H9 (cell line): ENCODE data around the gene OR2AE1. TPM values are rescaled to one million over a fixed set of nuclear protein-coding genes. Genes with fewer than 3 reads are reported as not detected.

Source experiments
- DNase-seq: peaks from one replicate; pipeline ENCODE4 v3.0.0-alpha.2; 2017
- H2AFZ ChIP-seq: one replicate; pipeline ENCODE4 v1.6.1; 2013; ENCODE audit warnings: mild to moderate bottlenecking, low read length, control low read depth, moderate library complexity
- H2AK5ac ChIP-seq: 2 replicates; pipeline ENCODE4 v1.6.1; 2013; ENCODE audit warnings: low read length, control low read depth, mixed read lengths; ENCODE audit not compliant: insufficient read length
- H2BK120ac ChIP-seq: one replicate; pipeline ENCODE4 v1.6.1; 2013; ENCODE audit warnings: low read depth, mild to moderate bottlenecking, low read length, control low read depth, inconsistent platforms; ENCODE audit not compliant: poor library complexity, severe bottlenecking
- H2BK12ac ChIP-seq: 2 replicates; pipeline ENCODE4 v1.6.1; 2013; ENCODE audit warnings: low read length, control low read depth, mixed read lengths, low read depth; ENCODE audit not compliant: insufficient read length
- H2BK15ac ChIP-seq: 2 replicates; pipeline ENCODE4 v1.6.1; 2013; ENCODE audit warnings: low read depth, low read length, control low read depth
- H2BK20ac ChIP-seq: one replicate; pipeline ENCODE4 v1.6.1; 2013; ENCODE audit warnings: low read depth, mild to moderate bottlenecking, low read length, control low read depth, inconsistent platforms; ENCODE audit not compliant: poor library complexity, severe bottlenecking
- H2BK5ac ChIP-seq: 2 replicates; pipeline ENCODE4 v1.6.1; 2013; ENCODE audit warnings: low read length, control low read depth, mixed read lengths; ENCODE audit not compliant: insufficient read length
- H3K14ac ChIP-seq: 2 replicates; pipeline ENCODE4 v1.6.1; 2013; ENCODE audit warnings: low read length, control low read depth; ENCODE audit not compliant: insufficient read depth
- H3K18ac ChIP-seq: 2 replicates; pipeline ENCODE4 v1.6.1; 2013; ENCODE audit warnings: low read depth, mild to moderate bottlenecking, mixed read lengths, low read length, control low read depth; ENCODE audit not compliant: insufficient read length
- H3K23ac ChIP-seq: 2 replicates; pipeline ENCODE4 v1.6.1; 2013; ENCODE audit warnings: low read length, control low read depth, mixed read lengths, low read depth; ENCODE audit not compliant: insufficient read length
- H3K23me2 ChIP-seq: 2 replicates; pipeline ENCODE4 v1.6.1; 2013; ENCODE audit warnings: low read depth, mild to moderate bottlenecking, mixed read lengths, low read length, control low read depth; ENCODE audit not compliant: insufficient read length, poor library complexity, severe bottlenecking
- H3K27ac ChIP-seq: 2 replicates; pipeline ENCODE4 v1.5.1; 2013; ENCODE audit warnings: low read length, control low read depth, mixed read lengths, low read depth; ENCODE audit not compliant: insufficient read length
- H3K27me3 ChIP-seq: 2 replicates; pipeline ENCODE4 v1.6.1; 2013; ENCODE audit warnings: low read length, control low read depth, inconsistent platforms; ENCODE audit not compliant: insufficient read depth
- H3K4ac ChIP-seq: 2 replicates; pipeline ENCODE4 v1.6.1; 2013; ENCODE audit warnings: low read depth, mild to moderate bottlenecking, control low read depth, inconsistent platforms, low read length, moderate library complexity
- H3K4me1 ChIP-seq: 2 replicates; pipeline ENCODE4 v1.6.1; 2013; ENCODE audit warnings: low read length, control low read depth, inconsistent platforms; ENCODE audit not compliant: insufficient read depth
- H3K4me2 ChIP-seq: 2 replicates; pipeline ENCODE4 v1.6.1; 2013; ENCODE audit warnings: low read length, control low read depth, mixed read lengths; ENCODE audit not compliant: insufficient read length, insufficient read depth
- H3K56ac ChIP-seq: 2 replicates; pipeline ENCODE4 v1.6.1; 2013; ENCODE audit warnings: low read depth, mild to moderate bottlenecking, mixed read lengths, low read length, control low read depth; ENCODE audit not compliant: insufficient read length
- H3K79me1 ChIP-seq: 2 replicates; pipeline ENCODE4 v1.6.1; 2013; ENCODE audit warnings: low read depth, mild to moderate bottlenecking, moderate library complexity, low read length, control low read depth, inconsistent platforms; ENCODE audit not compliant: insufficient read depth, poor library complexity, severe bottlenecking
- H3K79me2 ChIP-seq: 2 replicates; pipeline ENCODE4 v1.6.1; 2013; ENCODE audit warnings: low read length, control low read depth, inconsistent platforms; ENCODE audit not compliant: insufficient read depth
- H3K9ac ChIP-seq: 2 replicates; pipeline ENCODE4 v1.6.1; 2013; ENCODE audit warnings: low read length, control low read depth, mixed read lengths; ENCODE audit not compliant: insufficient read length; ENCODE audit errors: extremely low read depth
- H3K9me3 ChIP-seq: one replicate; pipeline ENCODE4 v1.6.1; 2013; ENCODE audit warnings: low read depth, low read length, inconsistent platforms; ENCODE audit not compliant: control insufficient read depth
- H3T11ph ChIP-seq: one replicate; pipeline ENCODE4 v1.6.1; 2013; ENCODE audit warnings: mild to moderate bottlenecking, low read length, control low read depth, inconsistent platforms
- H4K20me1 ChIP-seq: one replicate; pipeline ENCODE4 v1.6.1; 2013; ENCODE audit not compliant: control insufficient read depth, insufficient read length, insufficient read depth
- H4K5ac ChIP-seq: 2 replicates; pipeline ENCODE4 v1.6.1; 2013; ENCODE audit warnings: low read depth, mild to moderate bottlenecking, mixed read lengths, low read length, control low read depth; ENCODE audit not compliant: insufficient read length
- H4K8ac ChIP-seq: replicated peaks from 2 replicates; pipeline ENCODE4 v1.6.1; 2013; ENCODE audit warnings: low read length, control low read depth, mixed read lengths, low read depth; ENCODE audit not compliant: insufficient read length
- H4K91ac ChIP-seq: 2 replicates; pipeline ENCODE4 v1.6.1; 2013; ENCODE audit warnings: low read depth, mild to moderate bottlenecking, moderate library complexity, mixed read lengths, low read length, control low read depth; ENCODE audit not compliant: insufficient read length
- H3K27ac Mint-ChIP-seq, 3 experiments: 2 replicates in 2 of 3; 3 replicates in 1 of 3; pipeline ENCODE4 v1.8.0; 2020 to 2021; ENCODE audit warnings: mixed read lengths in 3 of 3, mild to moderate bottlenecking in 1 of 3, moderate library complexity in 1 of 3
- H3K27me3 Mint-ChIP-seq: 2 replicates; pipeline ENCODE4 v1.8.0; 2021; ENCODE audit warnings: low read depth, mild to moderate bottlenecking, moderate library complexity, mixed read lengths
- H3K36me3 Mint-ChIP-seq, 3 experiments: 2 replicates in 2 of 3; 3 replicates in 1 of 3; pipeline ENCODE4 v1.8.0; 2020 to 2021; ENCODE audit warnings: low read depth in 3 of 3, mixed read lengths in 3 of 3; ENCODE audit not compliant: insufficient read depth in 1 of 3
- H3K4me1 Mint-ChIP-seq, 2 experiments: 2 replicates each; pipeline ENCODE4 v1.8.0; 2020; ENCODE audit warnings: mixed read lengths in 2 of 2
- H3K4me3 Mint-ChIP-seq, 2 experiments: 2 replicates in 1 of 2; 3 replicates in 1 of 2; pipeline ENCODE4 v1.8.0; 2020 to 2021; ENCODE audit warnings: mild to moderate bottlenecking in 2 of 2, mixed read lengths in 2 of 2, moderate library complexity in 1 of 2
- H3K9me3 Mint-ChIP-seq, 2 experiments: 2 replicates in 1 of 2; 3 replicates in 1 of 2; pipeline ENCODE4 v1.8.0; 2020; ENCODE audit warnings: mild to moderate bottlenecking in 2 of 2, mixed read lengths in 2 of 2, moderate library complexity in 1 of 2
- CTCF ChIP-seq: fragments of 200-600 bp; sonication (generic); conservative IDR thresholded peaks from 3 replicates; pipeline ENCODE4 v1.8.0; 2021; ENCODE audit warnings: antibody characterized with exemption, mild to moderate bottlenecking
- WGBS: extraction: QIAGEN DNeasy Blood & Tissue Kit; methylation state at CpG from one replicate; pipeline ENCODE4 v1.1.7; 2013; ENCODE audit warnings: missing lambda C conversion rate, low lambda C conversion rate, mixed read lengths; ENCODE audit not compliant: insufficient read length; ENCODE audit errors: extremely low coverage; 5-methylcytosine and 5-hydroxymethylcytosine counted together
- total RNA-seq: library from RNA; stranded (reverse); gene quantifications from 2 replicates; pipeline ENCODE4 v1.2.1, GENCODE V29; 2021

Gene OR2AE1
- total RNA-seq, 1 experiment from 2014 or later = not detected

- Histone ChIP-seq H3K79me2 (no peaks in the 10 kb centered on the region), H2BK15ac (no peak overlapping the region), H2BK20ac (no peak overlapping the region), H3K23me2 (no peaks in the 10 kb centered on the region), H3K23ac (no peak overlapping the region), H3K9me3 (no peaks in the 10 kb centered on the region), H3K56ac (no peak overlapping the region), H3K4me1 (no peaks in the 10 kb centered on the region), H4K5ac (no peak overlapping the region), H2AFZ (no peak overlapping the region), H3K4ac (no peak overlapping the region), H3K18ac (no peak overlapping the region), H4K20me1 (no peaks in the 10 kb centered on the region), H3K4me2 (no peak overlapping the region), H2BK12ac (no peak overlapping the region), H2BK120ac (no peak overlapping the region), H3K27me3 (no peaks in the 10 kb centered on the region), H2BK5ac (no peak overlapping the region), H3K27ac (no peak overlapping the region), H3K14ac (no peak overlapping the region), H3T11ph (no peak overlapping the region), H4K8ac (no peak overlapping the region), H3K9ac (no peak overlapping the region), H2AK5ac (no peak overlapping the region), H4K91ac (no peak overlapping the region), H3K79me1 (no peaks in the 10 kb centered on the region)
- Mint-ChIP-seq H3K4me1 (peaks cover 2 to 4% of the 10 kb centered on the region in 2 experiments; a peak in 1 of 4 replicates), H3K27ac (no peak overlapping the region), H3K36me3 (no peaks in the 10 kb centered on the region), H3K27me3 (peaks cover 3% of the 10 kb centered on the region; the same call in 1 of the 2 replicates), H3K4me3 (no peak overlapping the region), H3K9me3 (no peaks in the 10 kb centered on the region)
- TF ChIP-seq CTCF = no peak
- no peak for DNase-seq
- no CpG with 5 or more reads among the region's 2 CpGs for whole genome bisulfite sequencing
Observed at GRCh38 chr7:99827040-99827778, 49.6 kb downstream of the OR2AE1 start.

Other genes starting within 250 kb of the OR2AE1 start
- gene CYP3A5, start 197.0 kb downstream of the OR2AE1 start, total RNA-seq = 0.22 TPM in 1 of 2 replicates, not detected in the other
- gene CYP3A7, start 141.8 kb downstream of the OR2AE1 start, total RNA-seq = not detected in 2 replicates
- gene CYP3A4, start 92.8 kb downstream of the OR2AE1 start, total RNA-seq = not detected in 2 replicates
- not detected in 2 replicates for gene CYP3A43, start 49.0 kb downstream of the OR2AE1 start, total RNA-seq
- gene TRIM4, start 42.5 kb upstream of the OR2AE1 start, total RNA-seq = 6.9 and 7.3 TPM in 2 replicates
- 1.4 and 2.3 TPM in 2 replicates for gene GJC3, start 52.6 kb upstream of the OR2AE1 start, total RNA-seq
- 0.24 TPM in 1 of 2 replicates, not detected in the other for gene AZGP1, start 99.0 kb upstream of the OR2AE1 start, total RNA-seq
- 28.2 and 29.8 TPM in 2 replicates for gene ZKSCAN1, start 138.6 kb upstream of the OR2AE1 start, total RNA-seq
- gene ZSCAN21, start 172.7 kb upstream of the OR2AE1 start, total RNA-seq = 23.5 and 24.3 TPM in 2 replicates
- gene ZNF3, start 204.7 kb upstream of the OR2AE1 start, total RNA-seq = 60.4 and 62.8 TPM in 2 replicates
- 140 and 144 TPM in 2 replicates for gene COPS6, start 211.9 kb upstream of the OR2AE1 start, total RNA-seq
- 387 and 390 TPM in 2 replicates for gene MCM7, start 224.4 kb upstream of the OR2AE1 start, total RNA-seq
- gene AP4M1, start 224.6 kb upstream of the OR2AE1 start, total RNA-seq = 18.8 and 20.2 TPM in 2 replicates
- 87.1 and 88.9 TPM in 2 replicates for gene TAF6, start 242.3 kb upstream of the OR2AE1 start, total RNA-seq
- gene CNPY4, start 242.6 kb upstream of the OR2AE1 start, total RNA-seq = 10.4 and 12.3 TPM in 2 replicates
- gene MBLAC1, start 249.9 kb upstream of the OR2AE1 start, total RNA-seq = 1.6 and 1.9 TPM in 2 replicates